NCI-H2107 treated with DMSO at 0.1 percent for 48 hours (cell line): ENCODE results near the gene NME8.
A peak's percentile ranks its signal among the peaks of the same experiment; 100 is the strongest.

Source experiments
- DNase-seq: peaks from one replicate; lab custom pipeline; 2025; ENCODE audit not compliant: unreplicated experiment; lab: John Stamatoyannopoulos, UW

NME8 gene

DNA sequence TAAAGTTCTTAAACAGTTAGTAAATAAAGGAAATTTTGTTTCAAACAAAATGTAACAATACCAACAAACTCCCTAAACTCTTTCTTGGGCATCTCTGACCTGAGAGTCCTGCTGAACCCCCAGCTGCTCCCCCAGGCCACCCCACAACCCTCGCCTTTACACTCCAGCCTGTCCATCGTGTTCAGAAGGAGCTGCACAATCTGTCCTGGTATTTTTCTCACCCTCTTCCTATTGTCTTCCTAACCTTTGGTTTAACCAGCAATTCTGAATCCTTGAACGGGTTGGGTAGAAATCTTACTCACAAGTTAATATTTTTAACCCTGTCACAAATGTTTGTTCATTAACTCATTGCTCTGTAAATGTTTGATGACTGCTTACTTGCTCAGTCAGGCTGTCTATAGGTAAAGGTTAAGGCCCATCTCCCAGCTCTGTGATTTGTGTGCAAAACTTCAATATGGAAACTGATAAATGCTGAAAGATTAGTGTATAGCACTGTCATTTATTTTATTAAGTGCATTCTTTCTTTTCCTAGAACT is 51.4 kb downstream of the NME8 start:
- DNase-seq: no peak

DNA sequence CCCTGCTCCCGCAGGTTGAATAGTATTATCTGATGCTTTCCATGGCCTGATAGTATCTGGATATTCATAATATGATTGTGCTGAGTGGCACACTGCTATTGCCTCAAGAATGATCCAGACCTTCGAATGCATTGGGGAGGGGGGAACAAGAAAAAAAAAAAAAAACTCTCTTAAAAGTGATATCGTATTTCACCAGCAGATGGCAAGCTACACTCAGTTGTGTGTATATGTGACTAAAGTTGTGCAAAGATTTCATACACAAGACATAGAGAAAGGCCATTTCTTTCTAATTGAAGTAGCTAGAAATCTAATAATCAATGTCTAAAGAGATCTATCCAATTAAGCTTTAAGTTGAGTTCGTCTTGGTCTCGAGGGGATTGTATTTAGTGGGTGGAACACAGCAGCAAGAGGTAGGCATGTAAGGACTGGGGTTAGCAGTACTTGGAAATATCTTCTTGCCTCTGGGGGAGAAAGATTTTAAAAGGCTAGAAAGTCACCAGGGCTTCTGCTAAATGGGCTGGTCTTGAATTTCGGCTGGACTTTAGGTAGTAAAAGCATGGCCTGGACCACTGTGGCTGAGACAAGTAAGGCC is 52.9 kb downstream of the NME8 start:
- DNase-seq: no peak

- no peak for DNase-seq
Measured at GRCh38 chr7:37901890-37902524, 53.6 kb downstream of the NME8 start.

- DNase-seq: no peak
Measured at GRCh38 chr7:37908221-37908788, 59.9 kb downstream of the NME8 start.

DNA sequence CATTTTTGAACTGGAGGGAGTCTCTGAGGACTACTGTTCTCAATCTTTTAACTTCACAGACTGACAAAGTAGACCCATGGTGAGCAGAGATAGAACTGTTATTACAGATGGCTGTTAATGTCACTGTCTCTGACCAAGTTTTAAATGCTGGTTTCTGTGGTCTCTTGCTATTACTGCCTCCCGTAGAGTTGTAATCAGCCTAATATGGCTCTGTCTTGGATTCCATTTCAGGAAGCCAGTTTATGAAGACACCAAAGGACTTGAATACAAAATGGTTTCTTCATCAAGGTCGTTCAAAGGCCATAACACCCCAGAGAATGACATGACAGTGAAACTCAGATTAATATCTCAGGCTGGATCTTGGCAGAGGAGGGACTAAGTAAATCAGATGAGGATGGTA is 64.4 kb downstream of the NME8 start:
- no peak for DNase-seq

DNA sequence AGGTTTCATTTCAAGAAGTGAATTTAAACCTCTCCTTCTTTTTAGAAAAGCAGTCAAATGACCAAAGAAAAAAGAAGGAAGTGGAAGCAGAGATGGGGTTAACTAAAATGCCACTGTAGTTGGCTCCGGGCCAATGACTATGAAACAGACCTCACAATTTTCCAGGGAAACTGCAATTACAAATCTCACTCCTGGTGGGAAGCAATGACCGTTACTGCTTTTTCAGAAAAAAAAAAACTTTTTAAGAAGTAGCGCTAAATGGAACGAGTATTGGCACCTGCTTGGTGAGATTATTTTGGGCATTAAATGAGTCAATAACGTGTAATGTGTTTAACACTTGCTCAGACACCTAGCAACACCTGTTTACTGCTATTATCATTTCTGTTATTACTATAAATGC is 67.0 kb downstream of the NME8 start:
- no peak for DNase-seq

DNA sequence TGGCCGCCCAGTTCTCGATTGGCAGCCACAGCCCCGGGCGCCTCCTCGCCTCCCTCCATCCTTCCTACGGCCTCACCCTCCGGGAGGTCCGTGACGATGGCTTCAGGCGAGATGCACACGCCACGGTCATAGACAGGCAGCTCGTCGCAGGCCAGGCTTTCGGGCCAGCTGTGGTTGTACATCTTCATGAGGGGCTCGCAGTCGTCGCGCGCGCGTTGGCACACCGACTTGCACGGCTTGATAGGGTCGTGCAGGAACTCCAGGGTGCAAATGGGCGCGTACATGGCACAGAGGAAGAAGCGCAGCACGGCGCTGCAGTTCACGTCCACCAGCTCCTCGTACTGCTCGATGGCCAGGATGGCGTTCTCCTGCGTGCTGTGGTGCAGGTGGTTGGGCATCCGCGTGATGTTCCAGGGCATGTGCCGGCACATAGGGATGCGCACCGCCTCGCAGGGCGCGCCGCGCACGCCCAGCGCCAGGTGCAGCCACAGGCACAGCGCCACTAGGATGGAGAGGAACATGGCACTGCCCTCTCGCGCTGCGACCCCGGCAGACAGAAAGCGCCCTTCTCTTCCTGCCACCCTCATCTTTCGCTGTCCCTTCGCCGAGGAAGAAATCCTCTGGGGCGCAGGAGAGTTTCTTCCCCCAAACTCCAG is 67.7 kb downstream of the NME8 start:
- DNase-seq: no peak

GRCh38 chr7:37916673-37917660 is 68.6 kb downstream of the NME8 start, which contains the start of gene SFRP4:
TSS of gene SFRP4 (minus strand) at chr7:37916817. CDS start at chr7:37916537, 280 bp downstream.
- DNase-seq: no peak

GRCh38 chr7:37918526-37918925 is 70.1 kb downstream of the NME8 start:
- no peak for DNase-seq

- DNase-seq: peak; percentile 19
Measured at GRCh38 chr7:37920305-37920848, 72.0 kb downstream of the NME8 start, which contains the start of gene EPDR1. TSS of gene EPDR1 (plus strand) at chr7:37920640. CDS start at chr7:37920940, 300 bp downstream.

DNA sequence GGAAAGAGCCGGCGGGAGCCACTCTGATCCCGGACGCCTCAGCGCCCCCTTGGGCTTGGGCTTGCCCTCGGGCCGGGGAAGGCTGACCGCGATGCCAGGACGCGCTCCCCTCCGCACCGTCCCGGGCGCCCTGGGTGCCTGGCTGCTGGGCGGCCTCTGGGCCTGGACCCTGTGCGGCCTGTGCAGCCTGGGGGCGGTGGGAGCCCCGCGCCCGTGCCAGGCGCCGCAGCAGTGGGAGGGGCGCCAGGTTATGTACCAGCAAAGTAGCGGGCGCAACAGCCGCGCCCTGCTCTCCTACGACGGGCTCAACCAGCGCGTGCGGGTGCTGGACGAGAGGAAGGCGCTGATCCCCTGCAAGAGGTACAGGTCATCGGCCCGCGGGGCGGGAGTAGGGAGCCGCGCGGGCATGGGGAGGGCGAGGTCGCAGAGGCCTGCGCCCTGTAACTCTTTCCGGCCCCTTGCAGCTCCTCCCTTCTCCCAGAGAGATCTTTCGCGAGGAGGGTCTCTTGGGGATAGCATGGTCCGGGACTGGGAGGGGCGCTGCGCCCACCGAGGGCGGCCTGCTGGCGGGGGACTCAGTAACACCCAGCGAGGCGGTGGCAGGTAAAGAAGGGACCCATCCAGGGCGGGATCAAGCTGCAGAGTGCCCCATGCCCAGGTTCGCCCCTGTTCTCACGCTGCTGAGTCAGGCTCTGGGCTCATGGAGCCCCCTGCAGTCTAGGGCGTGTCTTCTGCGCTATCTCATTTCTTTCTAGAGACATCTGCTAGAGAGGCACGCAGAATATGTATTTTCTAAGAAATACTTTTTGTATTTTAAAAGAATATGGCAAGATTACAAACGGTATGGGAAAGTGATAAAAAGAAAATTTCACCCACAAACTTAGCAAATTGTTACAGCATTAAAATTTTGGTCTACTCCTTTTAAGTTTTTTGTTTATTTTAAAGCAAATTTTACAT is 72.7 kb downstream of the NME8 start:
- DNase-seq: no peak

- DNase-seq: no peak
Measured at GRCh38 chr7:37921876-37922275, 73.5 kb downstream of the NME8 start.

DNA sequence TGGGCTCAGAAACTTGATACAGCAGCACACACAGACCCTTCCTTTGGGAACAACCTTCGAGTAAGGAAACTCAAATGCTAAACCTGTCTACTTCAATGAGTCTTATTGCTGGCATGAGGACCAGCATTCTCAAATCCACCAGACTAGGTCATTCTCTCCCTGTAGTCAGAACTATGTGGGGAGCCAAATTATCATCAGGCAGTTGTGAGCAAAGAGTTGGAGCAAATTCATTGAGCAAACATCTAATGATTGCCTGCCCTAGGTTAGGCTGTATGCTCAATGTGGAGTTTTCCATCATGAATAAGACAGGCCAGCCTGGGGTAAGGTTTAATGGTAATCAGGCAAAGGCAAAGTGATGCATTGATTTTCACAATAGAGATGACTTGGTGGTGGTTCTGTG is 75.6 kb downstream of the NME8 start:
- no peak for DNase-seq

DNA sequence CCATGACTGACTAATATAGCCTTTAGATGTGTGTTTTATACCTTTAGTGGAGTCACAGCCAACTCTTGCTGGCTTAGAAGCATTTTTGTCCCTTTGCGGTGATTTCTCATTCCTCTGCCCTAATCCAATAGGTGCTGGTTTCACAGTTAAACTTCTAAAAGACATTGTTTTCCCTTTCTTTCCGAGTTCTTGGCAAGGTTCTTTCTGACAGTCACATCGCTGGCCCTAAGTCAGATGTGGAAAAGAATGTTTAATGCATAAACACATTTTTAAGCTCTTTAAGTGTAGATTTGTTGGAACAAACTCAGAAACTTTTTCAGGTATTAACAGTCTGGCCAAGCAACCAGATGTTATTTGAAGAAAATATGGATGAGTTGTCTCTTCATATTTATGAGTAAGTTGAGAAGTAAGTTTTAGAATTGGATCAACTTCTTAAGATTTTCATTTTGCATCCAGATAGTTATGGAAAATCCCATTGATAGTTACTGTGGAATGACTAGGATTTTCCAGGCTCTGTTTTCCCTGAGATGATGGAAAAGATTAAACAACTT is 76.2 kb downstream of the NME8 start:
- no peak for DNase-seq

DNA sequence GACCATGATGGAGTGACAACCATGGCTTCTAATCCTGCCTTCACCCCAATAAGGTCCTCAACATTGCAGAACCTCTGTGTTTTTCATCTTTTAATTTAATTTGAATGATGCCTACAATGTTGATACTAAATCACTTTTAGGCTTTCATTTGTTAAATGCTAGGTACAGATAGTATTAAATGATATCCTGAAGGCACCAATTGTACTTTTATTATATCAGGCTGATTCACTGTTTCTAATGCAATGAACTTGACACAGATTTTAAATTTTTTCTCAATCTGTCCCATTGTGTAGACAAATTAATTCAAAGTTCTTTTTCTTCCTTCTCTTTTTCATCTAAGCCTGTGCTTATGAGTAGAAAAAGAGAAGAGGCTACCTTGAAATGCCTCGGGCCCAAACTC is 77.2 kb downstream of the NME8 start:
- DNase-seq: no peak

GRCh38 chr7:37927773-37928444 is 79.5 kb downstream of the NME8 start:
- DNase-seq: no peak

- DNase-seq: no peak
Measured at GRCh38 chr7:37928878-37929277, 80.5 kb downstream of the NME8 start.

- no peak for DNase-seq
Measured at GRCh38 chr7:37930226-37930948, 82.0 kb downstream of the NME8 start.
